Measurements from ENCODE around the gene C15orf39. TPM values are rescaled to one million over a fixed set of nuclear protein-coding genes. Genes with fewer than 3 reads are reported as not detected.
A peak's percentile ranks its signal among the peaks of the same experiment; 100 is the strongest.

C15orf39 gene
- total and polyA plus RNA-seq, 9 of the 15 experiments (the other 6 are each of a cell fraction or from before 2014, with no cell fraction given) = 0.31 to 29.8 (median 4.4) TPM

GRCh38 chr15:75170711-75171341 is 30.9 kb upstream of the C15orf39 start (continued):
- TF ChIP-seq, protein P1, sequence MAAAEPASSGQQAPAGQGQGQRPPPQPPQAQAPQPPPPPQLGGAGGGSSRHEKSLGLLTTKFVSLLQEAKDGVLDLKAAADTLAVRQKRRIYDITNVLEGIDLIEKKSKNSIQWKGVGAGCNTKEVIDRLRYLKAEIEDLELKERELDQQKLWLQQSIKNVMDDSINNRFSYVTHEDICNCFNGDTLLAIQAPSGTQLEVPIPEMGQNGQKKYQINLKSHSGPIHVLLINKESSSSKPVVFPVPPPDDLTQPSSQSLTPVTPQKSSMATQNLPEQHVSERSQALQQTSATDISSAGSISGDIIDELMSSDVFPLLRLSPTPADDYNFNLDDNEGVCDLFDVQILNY (CRISPR knock-in tag; IDR thresholded peaks at IDR 0.05) = no peak
- TF ChIP-seq ZNF175 (CRISPR knock-in tag; IDR thresholded peaks at IDR 0.05; ENCODE audit: low read depth) (no peak), NFRKB (IDR thresholded peaks at IDR 0.05; ENCODE audit: low read depth) (no peak), ZEB2 (IDR thresholded peaks at IDR 0.05) (no peak)

GRCh38 chr15:75171408-75171807 is 30.3 kb upstream of the C15orf39 start:
- no peak for FAIRE-seq
- Histone ChIP-seq H3K27ac (ENCODE audit: extremely low read depth, low read depth, low read length) (no peak overlapping the region), H3K9ac (ENCODE audit: insufficient read depth in 1 of 2, low read depth in 2 of 2, low read length in 2 of 2) (no peak overlapping the region), H3K79me2 (ENCODE audit: control insufficient read depth, insufficient read depth, low read length) (no peaks in the 10 kb centered on the region), H3K4me1 (replicated peaks in 1 of 2; ENCODE audit: control insufficient read depth in 2 of 2, insufficient read depth in 2 of 2, low read length in 2 of 2) (peaks cover 8 to 39% of the 10 kb centered on the region in 2 experiments), H3K9me1 (ENCODE audit: control insufficient read depth, insufficient read depth, low read length) (no peaks in the 10 kb centered on the region), H2AFZ (ENCODE audit: low read depth, low read length) (peak overlapping the region; percentile 42; the same call in 1 of the 2 replicates), H3K4me3 (no peak overlapping the region), H4K20me1 (replicated peaks; ENCODE audit: control insufficient read depth, insufficient read depth, low read length) (no peaks in the 10 kb centered on the region), H3K27me3 (ENCODE audit: control insufficient read depth in 2 of 2, insufficient read depth in 2 of 2, low read length in 2 of 2) (no peaks in the 10 kb centered on the region), H3K9me3 (replicated peaks; ENCODE audit: control insufficient read depth, insufficient read depth, low read depth, low read length) (peaks cover 2% of the 10 kb centered on the region), H3K36me3 (ENCODE audit: control insufficient read depth, insufficient read depth, low read length) (no peaks in the 10 kb centered on the region), H3K4me2 (ENCODE audit: insufficient read depth, low read length) (no peak overlapping the region)
- ATAC-seq = no peak; the same call in 2 of the 3 replicates
- no TSS peak for BruUV-seq (replicated peaks)
- intact Hi-C loops (cut with micrococcal nuclease) = no loop called here
- ChIA-PET POLR2A (no interaction called here), CTCF (ENCODE audit: low intra/inter-chr PET ratio) (no interaction called here)
- DNase-seq (ENCODE audit: extremely low read depth in 1 of 4, low spot score in 3 of 4) = no peak
- in situ Hi-C loops (cut with MboI) = no loop called here
- 13% methylated on average over 5 of the region's 5 CpGs for WGBS (ENCODE audit: insufficient coverage, low coverage, missing lambda C conversion rate)
- TF ChIP-seq, protein P2, sequence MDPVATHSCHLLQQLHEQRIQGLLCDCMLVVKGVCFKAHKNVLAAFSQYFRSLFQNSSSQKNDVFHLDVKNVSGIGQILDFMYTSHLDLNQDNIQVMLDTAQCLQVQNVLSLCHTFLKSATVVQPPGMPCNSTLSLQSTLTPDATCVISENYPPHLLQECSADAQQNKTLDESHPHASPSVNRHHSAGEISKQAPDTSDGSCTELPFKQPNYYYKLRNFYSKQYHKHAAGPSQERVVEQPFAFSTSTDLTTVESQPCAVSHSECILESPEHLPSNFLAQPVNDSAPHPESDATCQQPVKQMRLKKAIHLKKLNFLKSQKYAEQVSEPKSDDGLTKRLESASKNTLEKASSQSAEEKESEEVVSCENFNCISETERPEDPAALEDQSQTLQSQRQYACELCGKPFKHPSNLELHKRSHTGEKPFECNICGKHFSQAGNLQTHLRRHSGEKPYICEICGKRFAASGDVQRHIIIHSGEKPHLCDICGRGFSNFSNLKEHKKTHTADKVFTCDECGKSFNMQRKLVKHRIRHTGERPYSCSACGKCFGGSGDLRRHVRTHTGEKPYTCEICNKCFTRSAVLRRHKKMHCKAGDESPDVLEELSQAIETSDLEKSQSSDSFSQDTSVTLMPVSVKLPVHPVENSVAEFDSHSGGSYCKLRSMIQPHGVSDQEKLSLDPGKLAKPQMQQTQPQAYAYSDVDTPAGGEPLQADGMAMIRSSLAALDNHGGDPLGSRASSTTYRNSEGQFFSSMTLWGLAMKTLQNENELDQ (CRISPR knock-in tag; IDR thresholded peaks at IDR 0.05; ENCODE audit: borderline replicate concordance) = no peak
- TF ChIP-seq SOX6 (IDR thresholded peaks at IDR 0.05) = peak; percentile 18; the same call in 1 of the 2 replicates
- TF ChIP-seq FOSL1 (tag; conservative IDR thresholded peaks at IDR 0.05) = peak; percentile 92
- TF ChIP-seq ARID1B (IDR thresholded peaks at IDR 0.05) = peak; percentile 61; the same call in 1 of the 2 replicates
- TF ChIP-seq ZNF589 (CRISPR knock-in tag; IDR thresholded peaks at IDR 0.05; ENCODE audit: low read depth) = 0 out of 2 replicates have a peak, but pooled peaks have one; percentile 31
- no peak for TF ChIP-seq IRF1 (CRISPR knock-in tag; IDR thresholded peaks at IDR 0.05; ENCODE audit: borderline replicate concordance)
- TF ChIP-seq ZC3H11A (IDR thresholded peaks at IDR 0.05; ENCODE audit: low read depth, low read length) = no peak
- no peak for TF ChIP-seq ZFX (CRISPR knock-in tag; IDR thresholded peaks at IDR 0.05)
- TF ChIP-seq ATF3 (IDR thresholded peaks at IDR 0.05) = peak; percentile 74
- no peak for TF ChIP-seq ATF3 (CRISPR knock-in tag; conservative IDR thresholded peaks at IDR 0.05)
- TF ChIP-seq TEAD4 (IDR thresholded peaks at IDR 0.05; ENCODE audit: low read length) = peak; percentile 44; the same call in 1 of the 2 replicates
- no peak for TF ChIP-seq TEAD4 (CRISPR knock-in tag; IDR thresholded peaks at IDR 0.05; ENCODE audit: borderline replicate concordance)
- no peak for TF ChIP-seq LARP7 (IDR thresholded peaks at IDR 0.05)
- no peak for TF ChIP-seq ZNF140 (CRISPR knock-in tag; IDR thresholded peaks at IDR 0.05)
